Esophagus muscularis mucosa (tissue), 4 donors: Measurements from ENCODE around the gene ZFP36L1. TPM values are rescaled to one million over a fixed set of nuclear protein-coding genes. Genes with fewer than 3 reads are reported as not detected.
A peak's percentile ranks its signal among the peaks of the same experiment; 100 is the strongest.

Experiments used
- DNase-seq: peaks from one replicate; pipeline ENCODE4 v3.0.0-alpha.2; 2017; ENCODE audit errors: extremely low spot score
- H3K27ac ChIP-seq, 4 donors: fragments of 200-600 bp; sonication (generic); replicated peaks in 1 of 4; 1 replicate in 3 of 4; 2 replicates in 1 of 4; pipeline ENCODE4 v1.5.1; 2016 to 2019; ENCODE audit warnings: mild to moderate bottlenecking in 1 of 4
- H3K27me3 ChIP-seq, 4 donors: fragments of 200-600 bp; sonication (generic); one replicate each; pipeline versions ENCODE4 v1.5.1 to v1.6.0; 2016 to 2019
- H3K36me3 ChIP-seq, 4 donors: fragments of 200-600 bp; sonication (generic); one replicate each; pipeline ENCODE4 v1.5.1; 2016 to 2019
- H3K4me1 ChIP-seq, 4 donors: fragments of 200-600 bp; sonication (generic); one replicate each; pipeline ENCODE4 v1.5.1; 2016 to 2019
- H3K4me3 ChIP-seq, 4 donors: fragments of 200-600 bp; sonication (generic); 1 replicate in 2 of 4; 2 replicates in 2 of 4; pipeline ENCODE4 v1.5.1; 2016 to 2019; ENCODE audit warnings: mild to moderate bottlenecking in 4 of 4, moderate library complexity in 1 of 4
- H3K9me3 ChIP-seq, 4 donors: fragments of 200-600 bp; sonication (generic); 1 replicate in 3 of 4; 2 replicates in 1 of 4; pipeline ENCODE4 v1.5.1; 2016 to 2019
- EP300 ChIP-seq: sonication (generic); formaldehyde crosslinking; IDR thresholded peaks from one replicate; pipeline ENCODE4 v1.6.1; 2017; ENCODE audit warnings: antibody characterized with exemption
- POLR2A ChIP-seq: fragments of 450-650 bp; IDR thresholded peaks from one replicate; pipeline ENCODE4 v1.6.1; 2017; ENCODE audit warnings: antibody characterized with exemption, moderate library complexity, mild to moderate bottlenecking, low read depth
- POLR2AphosphoS5 ChIP-seq, 2 donors: sonication (generic); formaldehyde crosslinking; IDR thresholded peaks; one replicate each; pipeline ENCODE4 v1.6.1; 2017; ENCODE audit warnings: antibody characterized with exemption in 2 of 2
- WGBS: methylation state at CpG from one replicate; pipeline ENCODE4 v1.1.5; 2018; 5-methylcytosine and 5-hydroxymethylcytosine counted together
- intact Hi-C: fragments of 100-400 bp; cut with DNase I; formaldehyde crosslinking; loops from one replicate; pipeline ENCODE4 v1.15.1; 2023
- total RNA-seq, 4 donors: library from RNA; depleted of rRNA; stranded (reverse); fragments of >200 nt; gene quantifications; one replicate each; pipeline versions ENCODE4 v1.1.0 to v1.2.1, GENCODE V29; 2016
- TF ChIP-seq, protein P1 (sequence below), 3 experiments: fragments of 200-600 bp in 2 of 3; fragments of 450-650 bp in 1 of 3; sonication (generic) in 2 of 3; IDR thresholded peaks; one replicate each; pipeline ENCODE4 v1.5.1; 2017 to 2019; ENCODE audit warnings: antibody characterized with exemption in 3 of 3, mild to moderate bottlenecking in 2 of 3, moderate library complexity in 1 of 3

The ZFP36L1 gene
- total RNA-seq, 4 donors from 2014 or later, result 191 to 704 (median 444) TPM

- Histone ChIP-seq H3K27me3 (no peaks in the 10 kb centered on the region), H3K27ac (peak overlapping the region in 1 of 4 donors; percentile 28), H3K9me3 (peaks cover 0 to 5% (median 0%) of the 10 kb centered on the region in 4 donors), H3K4me1 (peaks cover 6 to 25% (median 18%) of the 10 kb centered on the region in 4 donors), H3K4me3 (no peak overlapping the region), H3K36me3 (no peaks in the 10 kb centered on the region)
- intact Hi-C loops, result no loop called here
- TF ChIP-seq EP300, result no peak
- no peak for TF ChIP-seq POLR2AphosphoS5 (IDR thresholded peaks at IDR 0.05)
- TF ChIP-seq, protein P1, sequence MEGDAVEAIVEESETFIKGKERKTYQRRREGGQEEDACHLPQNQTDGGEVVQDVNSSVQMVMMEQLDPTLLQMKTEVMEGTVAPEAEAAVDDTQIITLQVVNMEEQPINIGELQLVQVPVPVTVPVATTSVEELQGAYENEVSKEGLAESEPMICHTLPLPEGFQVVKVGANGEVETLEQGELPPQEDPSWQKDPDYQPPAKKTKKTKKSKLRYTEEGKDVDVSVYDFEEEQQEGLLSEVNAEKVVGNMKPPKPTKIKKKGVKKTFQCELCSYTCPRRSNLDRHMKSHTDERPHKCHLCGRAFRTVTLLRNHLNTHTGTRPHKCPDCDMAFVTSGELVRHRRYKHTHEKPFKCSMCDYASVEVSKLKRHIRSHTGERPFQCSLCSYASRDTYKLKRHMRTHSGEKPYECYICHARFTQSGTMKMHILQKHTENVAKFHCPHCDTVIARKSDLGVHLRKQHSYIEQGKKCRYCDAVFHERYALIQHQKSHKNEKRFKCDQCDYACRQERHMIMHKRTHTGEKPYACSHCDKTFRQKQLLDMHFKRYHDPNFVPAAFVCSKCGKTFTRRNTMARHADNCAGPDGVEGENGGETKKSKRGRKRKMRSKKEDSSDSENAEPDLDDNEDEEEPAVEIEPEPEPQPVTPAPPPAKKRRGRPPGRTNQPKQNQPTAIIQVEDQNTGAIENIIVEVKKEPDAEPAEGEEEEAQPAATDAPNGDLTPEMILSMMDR (IDR thresholded peaks at IDR 0.05), result no peak
- TF ChIP-seq POLR2A, result no peak
- WGBS, result 88% methylated on average over 11 of the region's 11 CpGs
- DNase-seq, result no peak
These were observed 22.1 kb downstream of the ZFP36L1 start for GRCh38 chr14:68770553-68771286.

DNA sequence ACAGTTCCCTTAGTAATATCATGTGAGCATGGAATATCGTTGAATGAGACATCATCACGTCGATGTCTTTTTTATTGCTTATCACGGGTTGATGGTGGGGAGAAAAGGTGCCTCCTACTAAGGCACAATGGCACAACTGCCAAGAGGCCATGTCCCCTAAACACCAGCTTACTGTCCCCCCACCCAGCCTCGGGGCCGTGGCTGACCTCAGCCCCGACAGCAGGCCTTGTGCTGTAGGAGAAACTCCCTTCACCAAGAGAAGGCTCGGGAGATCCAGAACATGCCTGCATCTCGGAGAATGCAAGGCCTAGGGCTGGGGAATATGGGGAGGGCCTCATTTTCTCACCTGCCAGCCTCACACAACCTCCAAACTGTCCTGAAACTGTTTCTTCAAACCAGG lies 22.8 kb downstream of the ZFP36L1 start:
- Histone ChIP-seq H3K9me3 (peaks cover 0 to 2% (median 0%) of the 10 kb centered on the region in 4 donors), H3K4me3 (no peak overlapping the region), H3K27ac (no peak overlapping the region), H3K27me3 (no peaks in the 10 kb centered on the region), H3K36me3 (no peaks in the 10 kb centered on the region), H3K4me1 (peaks cover 6 to 25% (median 18%) of the 10 kb centered on the region in 4 donors)
- intact Hi-C loops, result no loop called here
- DNase-seq, result no peak
- 97% methylated on average over 7 of the region's 9 CpGs for WGBS
- no peak for TF ChIP-seq POLR2AphosphoS5 (IDR thresholded peaks at IDR 0.05)
- TF ChIP-seq, protein P1 (IDR thresholded peaks at IDR 0.05), result no peak
- no peak for TF ChIP-seq EP300
- TF ChIP-seq POLR2A, result no peak

GRCh38 chr14:68768316-68768715 lies 24.6 kb downstream of the ZFP36L1 start:
- DNase-seq, result no peak
- Histone ChIP-seq H3K27me3 (no peaks in the 10 kb centered on the region), H3K27ac (no peak overlapping the region), H3K4me3 (no peak overlapping the region), H3K36me3 (no peaks in the 10 kb centered on the region), H3K4me1 (peaks cover 7 to 30% (median 21%) of the 10 kb centered on the region in 4 donors), H3K9me3 (no peaks in the 10 kb centered on the region)
- intact Hi-C loops, result no loop called here
- TF ChIP-seq, protein P1 (IDR thresholded peaks at IDR 0.05), result no peak
- TF ChIP-seq POLR2A (no peak), POLR2AphosphoS5 (IDR thresholded peaks at IDR 0.05) (no peak)
- 98% methylated on average over 6 of the region's 7 CpGs for WGBS

DNA sequence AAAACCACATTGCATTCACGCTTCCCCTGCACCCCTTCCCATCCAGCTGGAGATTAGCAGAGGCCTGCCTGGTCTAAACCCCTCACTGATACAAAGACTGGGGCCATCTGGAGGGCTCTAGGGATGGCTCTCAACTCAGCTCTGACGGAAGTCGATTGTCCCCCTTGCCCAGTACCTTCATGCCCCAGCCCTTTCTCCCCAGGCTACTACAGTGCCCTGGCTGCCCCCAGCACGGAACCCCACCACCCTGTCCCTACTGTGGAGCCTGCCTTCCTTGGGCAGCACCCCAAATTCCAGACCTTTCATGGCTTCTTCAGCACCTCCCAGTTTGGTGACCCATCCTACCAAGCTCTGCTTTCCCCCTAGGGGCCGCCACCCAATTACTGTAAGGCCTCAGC lies 25.6 kb downstream of the ZFP36L1 start:
- Histone ChIP-seq H3K9me3 (no peaks in the 10 kb centered on the region), H3K27me3 (no peaks in the 10 kb centered on the region), H3K27ac (no peak overlapping the region), H3K4me3 (no peak overlapping the region), H3K4me1 (peaks cover 17 to 36% (median 25%) of the 10 kb centered on the region in 4 donors), H3K36me3 (no peaks in the 10 kb centered on the region)
- TF ChIP-seq EP300 (no peak), POLR2A (no peak), POLR2AphosphoS5 (IDR thresholded peaks at IDR 0.05) (no peak)
- TF ChIP-seq, protein P1 (IDR thresholded peaks at IDR 0.05), result no peak
- intact Hi-C loops, result no loop called here
- 100% methylated on average over 4 of the region's 5 CpGs for WGBS
- DNase-seq, result no peak
